OCI-LY3 (cell line): ENCODE results near the gene FBRSL1.

Experiments used
- EZH2phosphoT487 ChIP-seq: fragments of 200-600 bp; shearing (Covaris generic); IDR thresholded peaks from 2 replicates; pipeline ENCODE4 v1.6.1; 2018; ENCODE audit warnings: antibody characterized with exemption, mixed run types, low read depth
- TF ChIP-seq, protein P1 (sequence below): fragments of 200-600, 300-600 bp; sonication (generic); IDR thresholded peaks from 2 replicates; pipeline ENCODE4 v1.5.1; 2014; ENCODE audit warnings: antibody characterized with exemption, low read length, low read depth

DNA sequence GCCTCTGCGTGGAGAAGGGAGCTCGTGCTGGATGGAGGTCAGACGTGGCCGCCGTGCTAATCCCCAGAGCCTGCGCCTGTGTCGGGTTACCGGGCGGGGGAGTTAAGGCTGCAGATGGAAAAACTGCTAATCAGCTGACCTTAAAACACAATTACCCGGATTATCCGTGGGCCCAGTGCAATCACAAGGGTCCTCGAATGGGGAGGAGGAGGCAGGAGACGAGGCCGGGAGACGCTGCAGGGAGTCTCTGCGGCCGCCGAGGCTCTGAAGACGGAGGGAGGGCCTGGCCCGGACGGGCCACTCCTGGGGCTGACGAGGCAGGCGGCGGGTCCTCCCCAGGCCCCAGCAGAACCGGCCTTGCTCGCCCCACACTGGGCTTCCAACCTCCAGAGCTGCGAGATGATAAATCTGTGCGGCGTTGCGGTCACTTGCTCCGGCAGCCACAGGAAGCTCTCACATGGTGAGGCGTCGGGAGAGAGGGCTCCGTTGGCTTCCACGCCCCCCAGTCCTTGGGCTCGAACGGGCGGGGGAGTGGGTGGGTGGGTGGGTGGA lies 32.9 kb upstream of the FBRSL1 start:
- TF ChIP-seq, protein P1, sequence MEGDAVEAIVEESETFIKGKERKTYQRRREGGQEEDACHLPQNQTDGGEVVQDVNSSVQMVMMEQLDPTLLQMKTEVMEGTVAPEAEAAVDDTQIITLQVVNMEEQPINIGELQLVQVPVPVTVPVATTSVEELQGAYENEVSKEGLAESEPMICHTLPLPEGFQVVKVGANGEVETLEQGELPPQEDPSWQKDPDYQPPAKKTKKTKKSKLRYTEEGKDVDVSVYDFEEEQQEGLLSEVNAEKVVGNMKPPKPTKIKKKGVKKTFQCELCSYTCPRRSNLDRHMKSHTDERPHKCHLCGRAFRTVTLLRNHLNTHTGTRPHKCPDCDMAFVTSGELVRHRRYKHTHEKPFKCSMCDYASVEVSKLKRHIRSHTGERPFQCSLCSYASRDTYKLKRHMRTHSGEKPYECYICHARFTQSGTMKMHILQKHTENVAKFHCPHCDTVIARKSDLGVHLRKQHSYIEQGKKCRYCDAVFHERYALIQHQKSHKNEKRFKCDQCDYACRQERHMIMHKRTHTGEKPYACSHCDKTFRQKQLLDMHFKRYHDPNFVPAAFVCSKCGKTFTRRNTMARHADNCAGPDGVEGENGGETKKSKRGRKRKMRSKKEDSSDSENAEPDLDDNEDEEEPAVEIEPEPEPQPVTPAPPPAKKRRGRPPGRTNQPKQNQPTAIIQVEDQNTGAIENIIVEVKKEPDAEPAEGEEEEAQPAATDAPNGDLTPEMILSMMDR = no peak
- TF ChIP-seq EZH2phosphoT487 = no peak
